HepG2 (cell line): ENCODE results near the gene JADE2. TPM values are rescaled to one million over a fixed set of nuclear protein-coding genes. Genes with fewer than 3 reads are reported as not detected.

Experiments
- ATAC-seq: fragments of 200-7000 bp; cut with Tn5 transposase; 3 replicates; pipeline ENCODE4 v1.9.1; 2020; ENCODE audit warnings: mild to moderate bottlenecking, moderate library complexity
- BruUV-seq: library from RNA; stranded (reverse); fragments of 400-500 nt; replicated peaks from 2 replicates; lab custom pipeline; 2021; lab: Mats Ljungman, UMichigan
- CTCF ChIA-PET: fragments of 300-600 bp; formaldehyde crosslinking; extraction: SDS; loops from one replicate; lab custom pipeline; 2021; ENCODE audit warnings: low total read pairs, inconsistent platforms, low intra/inter-chr PET ratio; lab: Yijun Ruan, JAX
- POLR2A ChIA-PET: fragments of 350-600 bp; sonication (Branson Sonifier 250); formaldehyde crosslinking; loops from one replicate; lab custom pipeline; 2020; ENCODE audit warnings: antibody characterized with exemption, inconsistent platforms; lab: Yijun Ruan, JAX
- DNase-seq: peaks from one replicate; pipeline ENCODE4 v3.0.0-alpha.2; 2015; ENCODE audit warnings: low spot score
- FAIRE-seq: peaks from 3 replicates; lab custom pipeline; 2011; peaks lifted over from hg19 to GRCh38; lab: Jason Lieb, UNC
- H2AFZ ChIP-seq: one replicate; pipeline ENCODE4 v1.6.1; 2011; ENCODE audit warnings: low read length, inconsistent platforms
- H3K27ac ChIP-seq: fragments of 300-600 bp; 3 replicates; pipeline ENCODE4 v1.8.0; 2011; ENCODE audit warnings: mixed run types, mild to moderate bottlenecking, mixed read lengths, low read length, inconsistent platforms; ENCODE audit not compliant: insufficient read depth; ENCODE audit errors: extremely low read length
- H3K27me3 ChIP-seq, 2 experiments: fragments of 200-600 bp in 1 of 2; 2 replicates in 1 of 2; 3 replicates in 1 of 2; pipeline versions ENCODE4 v1.6.0 to v1.8.0; 2011; ENCODE audit warnings: low read length in 2 of 2, mild to moderate bottlenecking in 2 of 2, moderate library complexity in 2 of 2, inconsistent platforms in 1 of 2; ENCODE audit not compliant: insufficient read depth in 2 of 2, control insufficient read depth in 1 of 2
- H3K36me3 ChIP-seq, 2 experiments: fragments of 200-600 bp in 1 of 2; replicated peaks in 1 of 2; 2 replicates in 1 of 2; 3 replicates in 1 of 2; pipeline versions ENCODE4 v1.5.1 to v1.8.0; 2011; ENCODE audit warnings: low read length in 2 of 2, inconsistent platforms in 1 of 2; ENCODE audit not compliant: insufficient read depth in 2 of 2, control insufficient read depth in 1 of 2
- H3K4me1 ChIP-seq: 2 replicates; pipeline ENCODE4 v1.5.1; 2012; ENCODE audit warnings: low read length, inconsistent platforms; ENCODE audit not compliant: insufficient read depth
- H3K4me2 ChIP-seq: 2 replicates; pipeline ENCODE4 v1.6.0; 2011; ENCODE audit warnings: low read depth, low read length, inconsistent platforms
- H3K4me3 ChIP-seq, 3 experiments: fragments of 200-600 bp in 1 of 3; sonication (generic), shearing (Covaris generic) in 1 of 3; replicated peaks in 1 of 3; 2 replicates each; pipeline ENCODE4 v1.5.1; 2011 to 2016; ENCODE audit warnings: low read length in 3 of 3, inconsistent platforms in 2 of 3, low read depth in 2 of 3, mild to moderate bottlenecking in 2 of 3, control low read depth in 1 of 3, mixed read lengths in 1 of 3; ENCODE audit not compliant: insufficient read depth in 1 of 3
- H3K79me2 ChIP-seq: one replicate; pipeline ENCODE4 v1.6.1; 2011; ENCODE audit warnings: low read length, inconsistent platforms; ENCODE audit not compliant: insufficient read depth
- H3K9ac ChIP-seq: 2 replicates; pipeline ENCODE4 v1.6.0; 2011; ENCODE audit warnings: mild to moderate bottlenecking, low read depth, low read length, inconsistent platforms; ENCODE audit not compliant: insufficient read depth
- H3K9me3 ChIP-seq: 2 replicates; pipeline ENCODE4 v1.5.1; 2012; ENCODE audit warnings: mild to moderate bottlenecking, low read length
- H4K20me1 ChIP-seq: 2 replicates; pipeline ENCODE4 v1.6.0; 2011; ENCODE audit warnings: inconsistent platforms, mild to moderate bottlenecking, low read length, moderate library complexity; ENCODE audit not compliant: insufficient read depth
- IKZF1 ChIP-seq: fragments of 450-650 bp; IDR thresholded peaks from 2 replicates; pipeline ENCODE4 v1.7.1; 2016
- KMT2B ChIP-seq: IDR thresholded peaks from 2 replicates; pipeline ENCODE4 v1.6.1; 2016; ENCODE audit warnings: missing genetic modification reagents, missing compliant biosample characterization
- MXD4 ChIP-seq: IDR thresholded peaks from 2 replicates; pipeline ENCODE4 v1.6.1; 2016; ENCODE audit warnings: mild to moderate bottlenecking, missing biosample characterization, missing genetic modification reagents
- SIN3A ChIP-seq: IDR thresholded peaks from 2 replicates; pipeline ENCODE4 v1.6.1; 2011; ENCODE audit warnings: low read depth, mild to moderate bottlenecking, control low read depth, low read length, borderline replicate concordance
- ZNF180 ChIP-seq: sonication (generic); formaldehyde crosslinking; IDR thresholded peaks from 2 replicates; pipeline ENCODE4 v1.4.0; 2020; ENCODE audit warnings: low read depth, missing genetic modification reagents, borderline replicate concordance
- ZNF605 ChIP-seq: sonication (generic); formaldehyde crosslinking; IDR thresholded peaks from 2 replicates; pipeline ENCODE4 v1.8.0; 2022; ENCODE audit warnings: mild to moderate bottlenecking, missing genetic modification reagents
- WGBS: methylation state at CpG from one replicate; pipeline ENCODE4 v1.1.6; 2017; ENCODE audit warnings: low lambda C conversion rate; 5-methylcytosine and 5-hydroxymethylcytosine counted together
- in situ Hi-C: cut with HindIII; loops from 2 replicates; pipeline ENCODE4 v1.10.0; 2017; ENCODE audit warnings: low pct_unique_long_range_greater_than_20kb; ENCODE audit not compliant: extremely low pct_ligation_motif_present
- intact Hi-C: fragments of 100-400 bp; cut with micrococcal nuclease; formaldehyde crosslinking; loops from one replicate; pipeline ENCODE4 v1.10.0; 2022; ENCODE audit not compliant: unreplicated experiment
- polyA plus RNA-seq, 8 experiments: library from polyadenylated mRNA; depleted of rRNA in 3 of 8; stranded (reverse) in 7 of 8; unstranded in 1 of 8; fragments of >200 nt; fragmentation: Illumina TruSeq in 4 of 8; extraction: Trizol in 4 of 8; gene quantifications; 2 replicates each; pipeline versions ENCODE4 v1.2.1 to v1.2.3, GENCODE V29; 2011 to 2016; ENCODE audit warnings: low read depth in 4 of 8, missing spikeins in 1 of 8, mixed read lengths in 1 of 8; ENCODE audit not compliant: insufficient read depth in 1 of 8
- total RNA-seq, 5 experiments: library from RNA; depleted of rRNA; stranded (reverse); fragments of >200 nt; fragmentation: Illumina TruSeq; extraction: Trizol; gene quantifications; 2 replicates each; pipeline ENCODE4 v1.2.3, GENCODE V29; 2016; ENCODE audit warnings: low read depth in 1 of 5
- TF ChIP-seq, protein P1 (sequence below): sonication (generic); formaldehyde crosslinking; IDR thresholded peaks from 2 replicates; pipeline ENCODE4 v1.5.0; 2020; ENCODE audit warnings: mild to moderate bottlenecking, missing genetic modification reagents

The JADE2 gene
- total and polyA plus RNA-seq, 2 of the 13 experiments (the other 11 are each of a cell fraction or from before 2014, with no cell fraction given): 7.5 to 15.1 TPM

DNA sequence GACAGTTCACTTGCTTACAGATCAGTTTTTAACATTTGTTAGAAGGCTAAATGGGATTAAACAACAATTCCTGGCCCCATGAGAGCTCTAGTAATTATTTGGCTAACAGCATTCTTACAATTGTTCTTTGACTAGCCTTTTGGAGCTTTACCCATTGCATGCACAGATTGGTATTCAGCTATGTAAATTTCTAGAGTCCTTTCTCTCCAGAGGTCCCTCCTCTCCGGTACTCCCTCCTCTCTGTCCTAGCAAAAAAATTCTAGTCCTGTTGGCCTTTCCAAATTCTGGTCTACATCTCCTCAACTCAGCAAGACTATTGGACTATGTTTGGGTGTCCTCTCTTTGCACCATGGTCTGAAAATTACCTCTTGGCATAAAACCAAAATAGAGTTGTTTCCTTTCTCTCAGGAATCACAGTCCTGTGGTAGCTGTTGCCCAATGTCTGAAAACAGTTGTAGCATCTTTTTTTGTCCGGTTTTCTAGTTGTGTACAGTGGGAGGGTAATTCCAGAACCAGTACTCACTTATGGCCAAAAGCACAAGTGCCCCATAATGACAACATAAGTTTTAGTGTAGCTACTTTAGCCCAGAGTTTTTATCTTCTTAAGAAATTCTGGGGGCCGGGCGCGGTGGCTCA is 89.1 kb downstream of the JADE2 start:
- FAIRE-seq: no peak
- H3K27ac ChIP-seq: no peak overlapping the region
- 98% methylated on average over 5 of the region's 5 CpGs for WGBS
- in situ Hi-C loops (no loop called here), intact Hi-C loops (no loop called here)
- H3K4me3 ChIP-seq: no peak overlapping the region
- H3K79me2 ChIP-seq: no peaks in the 10 kb centered on the region
- H3K9me3 ChIP-seq: no peaks in the 10 kb centered on the region
- peaks cover 8 to 45% of the 10 kb centered on the region in 2 experiments for H3K36me3 ChIP-seq
- CTCF ChIA-PET: no interaction called here
- no peaks in the 10 kb centered on the region; a peak in 1 of 5 replicates for H3K27me3 ChIP-seq
- POLR2A ChIA-PET: no interaction called here
- H3K4me2 ChIP-seq: no peak overlapping the region
- TF ChIP-seq SIN3A (no peak), IKZF1 (no peak), MXD4 (no peak), ZNF180 (CRISPR knock-in tag) (no peak), ZNF605 (CRISPR knock-in tag) (no peak), KMT2B (CRISPR knock-in tag) (no peak)
- TF ChIP-seq, protein P1, sequence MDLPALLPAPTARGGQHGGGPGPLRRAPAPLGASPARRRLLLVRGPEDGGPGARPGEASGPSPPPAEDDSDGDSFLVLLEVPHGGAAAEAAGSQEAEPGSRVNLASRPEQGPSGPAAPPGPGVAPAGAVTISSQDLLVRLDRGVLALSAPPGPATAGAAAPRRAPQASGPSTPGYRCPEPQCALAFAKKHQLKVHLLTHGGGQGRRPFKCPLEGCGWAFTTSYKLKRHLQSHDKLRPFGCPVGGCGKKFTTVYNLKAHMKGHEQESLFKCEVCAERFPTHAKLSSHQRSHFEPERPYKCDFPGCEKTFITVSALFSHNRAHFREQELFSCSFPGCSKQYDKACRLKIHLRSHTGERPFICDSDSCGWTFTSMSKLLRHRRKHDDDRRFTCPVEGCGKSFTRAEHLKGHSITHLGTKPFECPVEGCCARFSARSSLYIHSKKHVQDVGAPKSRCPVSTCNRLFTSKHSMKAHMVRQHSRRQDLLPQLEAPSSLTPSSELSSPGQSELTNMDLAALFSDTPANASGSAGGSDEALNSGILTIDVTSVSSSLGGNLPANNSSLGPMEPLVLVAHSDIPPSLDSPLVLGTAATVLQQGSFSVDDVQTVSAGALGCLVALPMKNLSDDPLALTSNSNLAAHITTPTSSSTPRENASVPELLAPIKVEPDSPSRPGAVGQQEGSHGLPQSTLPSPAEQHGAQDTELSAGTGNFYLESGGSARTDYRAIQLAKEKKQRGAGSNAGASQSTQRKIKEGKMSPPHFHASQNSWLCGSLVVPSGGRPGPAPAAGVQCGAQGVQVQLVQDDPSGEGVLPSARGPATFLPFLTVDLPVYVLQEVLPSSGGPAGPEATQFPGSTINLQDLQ (CRISPR knock-in tag): no peak
- TF ChIP-seq, all 625 proteins: peak for 0
- no peak for ATAC-seq
- H3K4me1 ChIP-seq: peaks cover 6% of the 10 kb centered on the region; the same call in 1 of the 2 replicates
- no peak overlapping the region for H2AFZ ChIP-seq
- BruUV-seq: no TSS peak
- DNase-seq: no peak
- H3K9ac ChIP-seq: no peak overlapping the region
- no peaks in the 10 kb centered on the region for H4K20me1 ChIP-seq
